Neuronal stem cell (in vitro differentiated cells): Measurements from ENCODE around the gene SLK.

Source experiments
- DNase-seq: peaks from one replicate; pipeline ENCODE4 v3.0.0-alpha.2; 2013; ENCODE audit warnings: low spot score
- H2AFZ ChIP-seq: one replicate; pipeline ENCODE4 v1.6.1; 2013; ENCODE audit warnings: mild to moderate bottlenecking, low read length, inconsistent platforms
- H2AK5ac ChIP-seq: 2 replicates; pipeline ENCODE4 v1.6.1; 2013; ENCODE audit warnings: low read depth, mild to moderate bottlenecking, inconsistent platforms, low read length, moderate library complexity, mixed read lengths
- H2BK120ac ChIP-seq: 2 replicates; pipeline ENCODE4 v1.6.1; 2013; ENCODE audit warnings: low read depth, mild to moderate bottlenecking, inconsistent platforms, low read length, moderate library complexity, mixed read lengths
- H2BK12ac ChIP-seq: one replicate; pipeline ENCODE4 v1.6.1; 2013; ENCODE audit warnings: low read length, inconsistent platforms
- H2BK15ac ChIP-seq: 2 replicates; pipeline ENCODE4 v1.6.1; 2013; ENCODE audit warnings: mild to moderate bottlenecking, low read length, inconsistent platforms, mixed read lengths
- H2BK5ac ChIP-seq: one replicate; pipeline ENCODE4 v1.6.1; 2013; ENCODE audit warnings: inconsistent platforms, mild to moderate bottlenecking, low read length, moderate library complexity
- H3K14ac ChIP-seq: one replicate; pipeline ENCODE4 v1.6.1; 2013; ENCODE audit warnings: low read length, inconsistent platforms
- H3K18ac ChIP-seq: 2 replicates; pipeline ENCODE4 v1.6.1; 2013; ENCODE audit warnings: low read length, inconsistent platforms
- H3K23ac ChIP-seq: 2 replicates; pipeline ENCODE4 v1.6.1; 2013; ENCODE audit warnings: low read depth, mild to moderate bottlenecking, mixed read lengths, low read length, inconsistent platforms; ENCODE audit not compliant: poor library complexity
- H3K27ac ChIP-seq: replicated peaks from 3 replicates; pipeline ENCODE4 v1.5.1; 2013; ENCODE audit warnings: low read length, inconsistent platforms
- H3K27me3 ChIP-seq, 3 experiments: 2 replicates each; pipeline ENCODE4 v1.6.1; 2013; ENCODE audit warnings: low read length in 3 of 3, mild to moderate bottlenecking in 2 of 3, inconsistent platforms in 1 of 3, low read depth in 1 of 3, mixed read lengths in 1 of 3, moderate library complexity in 1 of 3; ENCODE audit not compliant: control insufficient read depth in 3 of 3, insufficient read depth in 3 of 3
- H3K36me3 ChIP-seq, 2 donors: replicated peaks in 1 of 2; 2 replicates each; pipeline ENCODE4 v1.6.1; 2013; ENCODE audit warnings: low read length in 2 of 2; ENCODE audit not compliant: control insufficient read depth in 2 of 2, insufficient read depth in 2 of 2
- H3K4ac ChIP-seq: 2 replicates; pipeline ENCODE4 v1.6.1; 2013; ENCODE audit warnings: inconsistent platforms, mild to moderate bottlenecking, low read length, moderate library complexity
- H3K4me1 ChIP-seq, 2 donors: 1 replicate in 1 of 2; 2 replicates in 1 of 2; pipeline ENCODE4 v1.6.1; 2013; ENCODE audit warnings: low read length in 2 of 2, low read depth in 1 of 2; ENCODE audit not compliant: control insufficient read depth in 2 of 2, insufficient read depth in 1 of 2
- H3K4me2 ChIP-seq: one replicate; pipeline ENCODE4 v1.6.1; 2013; ENCODE audit warnings: mild to moderate bottlenecking, low read length, inconsistent platforms; ENCODE audit not compliant: insufficient read depth, poor library complexity, severe bottlenecking
- H3K4me3 ChIP-seq, 2 donors: 2 replicates each; pipeline ENCODE4 v1.5.1; 2013; ENCODE audit warnings: low read length in 2 of 2, mild to moderate bottlenecking in 2 of 2, inconsistent platforms in 1 of 2, moderate library complexity in 1 of 2
- H3K79me1 ChIP-seq: one replicate; pipeline ENCODE4 v1.6.1; 2013; ENCODE audit warnings: low read depth, mild to moderate bottlenecking, inconsistent platforms, low read length, moderate library complexity
- H3K9ac ChIP-seq: one replicate; pipeline ENCODE4 v1.6.1; 2013; ENCODE audit warnings: mild to moderate bottlenecking, low read depth, low read length, inconsistent platforms; ENCODE audit not compliant: poor library complexity
- H3K9me3 ChIP-seq, 2 donors: replicated peaks in 1 of 2; 2 replicates each; pipeline versions ENCODE3 to v1.6.1; 2013; ENCODE audit warnings: low read length in 2 of 2, mild to moderate bottlenecking in 2 of 2, inconsistent platforms in 1 of 2, low read depth in 1 of 2, mixed read lengths in 1 of 2, moderate library complexity in 1 of 2; ENCODE audit not compliant: control insufficient read depth in 2 of 2, insufficient read depth in 1 of 2
- H4K8ac ChIP-seq: one replicate; pipeline ENCODE4 v1.6.1; 2013; ENCODE audit warnings: low read depth, mild to moderate bottlenecking, inconsistent platforms, low read length, moderate library complexity
- H4K91ac ChIP-seq: one replicate; pipeline ENCODE4 v1.6.1; 2013; ENCODE audit warnings: low read length, low read depth, mild to moderate bottlenecking, inconsistent platforms; ENCODE audit not compliant: poor library complexity
- WGBS, 2 donors: extraction: QIAGEN DNeasy Blood & Tissue Kit; methylation state at CpG; one replicate each; pipeline ENCODE4 v1.1.7; 2013; ENCODE audit warnings: missing lambda C conversion rate in 2 of 2, mixed read lengths in 1 of 2; ENCODE audit not compliant: insufficient read length in 2 of 2, insufficient replicate concordance in 1 of 2; ENCODE audit errors: extremely low coverage in 2 of 2; 5-methylcytosine and 5-hydroxymethylcytosine counted together

The SLK gene

GRCh38 chr10:103954543-103954942 is 12.4 kb upstream of the SLK start:
- Histone ChIP-seq H3K9ac (no peak overlapping the region), H4K8ac (no peak overlapping the region), H3K36me3 (no peaks in the 10 kb centered on the region), H2BK12ac (no peak overlapping the region), H3K79me1 (no peaks in the 10 kb centered on the region), H3K27me3 (no peaks in the 10 kb centered on the region), H3K18ac (no peak overlapping the region), H3K27ac (no peak overlapping the region), H3K4me2 (no peak overlapping the region), H3K4ac (no peak overlapping the region), H2AFZ (no peak overlapping the region), H4K91ac (no peak overlapping the region), H2BK120ac (no peak overlapping the region), H3K14ac (no peak overlapping the region), H2BK15ac (no peak overlapping the region), H3K4me3 (no peak overlapping the region), H3K23ac (no peak overlapping the region), H3K4me1 (peaks cover 2 to 3% of the 10 kb centered on the region in 2 donors), H2AK5ac (no peak overlapping the region), H2BK5ac (no peak overlapping the region), H3K9me3 (no peaks in the 10 kb centered on the region)
- no peak for DNase-seq
- WGBS, 2 donors, result no CpG with 5 or more reads among the region's 1 CpG

GRCh38 chr10:103958996-103959395 is 7.9 kb upstream of the SLK start:
- no peak for DNase-seq
- no peak overlapping the region for H2BK12ac ChIP-seq

DNA sequence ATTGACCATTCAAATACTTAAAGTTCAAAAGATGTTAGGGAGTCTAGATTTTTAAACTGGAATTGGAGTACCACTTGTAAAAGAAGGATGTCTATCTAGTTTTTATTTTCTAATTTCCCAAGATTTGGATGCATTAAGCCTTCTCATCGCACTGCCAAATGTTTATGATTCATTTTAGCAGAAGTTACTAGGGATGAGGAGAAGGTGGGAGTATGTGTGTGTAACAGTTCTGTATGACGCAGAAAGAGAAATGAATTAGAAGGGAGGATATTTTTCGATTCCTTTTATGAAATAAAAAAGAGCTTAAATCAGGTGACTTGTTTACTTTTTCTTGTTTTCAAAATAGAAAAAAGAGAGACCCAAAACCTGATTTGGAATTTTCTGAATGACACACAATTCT is 6.8 kb upstream of the SLK start:
- 100% methylated on average over 2 of the region's 3 CpGs; no CpG with 5 or more reads in 1 of the 2 donors for WGBS, 2 donors
- H2AK5ac ChIP-seq, result no peak overlapping the region
- H3K9me3 ChIP-seq, result no peaks in the 10 kb centered on the region
- no peak overlapping the region for H3K4ac ChIP-seq
- H3K4me3 ChIP-seq, result no peak overlapping the region
- H4K8ac ChIP-seq, result no peak overlapping the region
- H3K4me2 ChIP-seq, result no peak overlapping the region
- H4K91ac ChIP-seq, result no peak overlapping the region
- DNase-seq, result no peak
- H2AFZ ChIP-seq, result no peak overlapping the region
- H3K23ac ChIP-seq, result no peak overlapping the region
- H3K27me3 ChIP-seq, result no peaks in the 10 kb centered on the region
- H3K4me1 ChIP-seq, result peaks cover 0 to 3% of the 10 kb centered on the region in 2 donors
- H2BK12ac ChIP-seq, result no peak overlapping the region
- no peak overlapping the region for H3K14ac ChIP-seq
- H3K9ac ChIP-seq, result no peak overlapping the region
- no peak overlapping the region for H3K18ac ChIP-seq
- no peak overlapping the region for H2BK15ac ChIP-seq
- no peaks in the 10 kb centered on the region for H3K79me1 ChIP-seq
- H2BK5ac ChIP-seq, result no peak overlapping the region
- H2BK120ac ChIP-seq, result no peak overlapping the region
- no peaks in the 10 kb centered on the region for H3K36me3 ChIP-seq
- no peak overlapping the region for H3K27ac ChIP-seq

More at GRCh38 chr10:103958996-103959395, 7.9 kb upstream of the SLK start:
- Histone ChIP-seq H3K4me1 (peaks cover 0 to 3% of the 10 kb centered on the region in 2 donors), H3K4me2 (no peak overlapping the region), H3K79me1 (no peaks in the 10 kb centered on the region), H3K36me3 (no peaks in the 10 kb centered on the region), H3K4ac (no peak overlapping the region), H2BK120ac (no peak overlapping the region), H3K4me3 (no peak overlapping the region), H3K9me3 (no peaks in the 10 kb centered on the region), H3K18ac (no peak overlapping the region), H4K91ac (no peak overlapping the region), H2AFZ (no peak overlapping the region), H3K27me3 (no peaks in the 10 kb centered on the region), H2BK5ac (no peak overlapping the region), H3K23ac (no peak overlapping the region), H3K27ac (no peak overlapping the region), H3K9ac (no peak overlapping the region), H4K8ac (no peak overlapping the region), H2AK5ac (no peak overlapping the region), H3K14ac (no peak overlapping the region), H2BK15ac (no peak overlapping the region)
- WGBS, 2 donors, result no CpG with 5 or more reads among the region's 2 CpGs

DNA sequence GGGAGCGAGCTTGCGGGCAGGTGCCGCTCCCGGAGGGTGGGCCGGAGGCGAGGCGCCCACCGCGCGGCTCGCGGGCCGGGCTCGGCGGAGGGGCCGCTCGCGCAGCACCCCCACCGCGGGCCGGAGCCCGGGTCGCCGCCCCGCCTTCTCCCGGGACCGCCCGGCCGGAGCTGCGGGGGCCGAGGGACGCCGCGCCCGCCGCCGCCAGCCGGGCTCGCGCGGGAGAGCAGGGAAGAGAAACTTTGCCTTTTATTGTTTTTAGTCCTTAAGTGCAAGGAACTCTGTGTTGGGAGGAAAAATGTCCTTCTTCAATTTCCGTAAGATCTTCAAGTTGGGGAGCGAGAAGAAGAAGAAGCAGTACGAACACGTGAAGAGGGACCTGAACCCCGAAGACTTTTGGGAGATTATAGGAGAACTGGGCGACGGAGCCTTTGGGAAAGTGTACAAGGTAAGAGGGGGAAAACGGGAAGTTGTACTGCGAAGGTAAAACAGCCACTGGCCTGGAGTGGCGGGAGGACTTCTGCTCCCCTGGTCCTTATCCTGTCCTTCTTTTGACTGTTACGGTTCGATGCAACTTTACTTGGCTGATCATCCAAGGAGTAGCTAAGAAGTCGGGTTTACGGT is 620 bp downstream of the SLK start:
- Histone ChIP-seq H3K4me3 (peak overlapping the region; percentile 95 to 100), H3K27me3 (no peaks in the 10 kb centered on the region), H2AFZ (peak overlapping the region; percentile 97), H3K4me1 (peaks cover 2 to 10% of the 10 kb centered on the region in 2 donors), H3K9ac (peak overlapping the region; percentile 93), H3K4me2 (peak overlapping the region; percentile 71), H4K8ac (no peak overlapping the region), H2BK15ac (peak overlapping the region; percentile 49), H3K23ac (peak overlapping the region; percentile 80), H4K91ac (no peak overlapping the region), H3K36me3 (no peaks in the 10 kb centered on the region), H3K79me1 (peaks cover 3% of the 10 kb centered on the region), H3K18ac (peak overlapping the region; percentile 99), H2BK5ac (no peak overlapping the region), H3K27ac (no peak overlapping the region), H2BK120ac (no peak overlapping the region), H2AK5ac (no peak overlapping the region), H3K9me3 (no peaks in the 10 kb centered on the region), H3K14ac (no peak overlapping the region), H2BK12ac (no peak overlapping the region), H3K4ac (no peak overlapping the region)
- peak; percentile 9 for DNase-seq
- WGBS, 2 donors, result no CpG with 5 or more reads among the region's 55 CpGs
